SK-N-MC (cell line): ENCODE data around the gene WDR35.

ENCODE experiments used
- EZH2 ChIP-seq: fragments of 200-600 bp; sonication (generic); IDR thresholded peaks from one replicate; pipeline ENCODE4 v1.6.1; 2017; ENCODE audit warnings: antibody characterized with exemption
- FOXP2 ChIP-seq: optimal IDR thresholded peaks from 2 replicates; pipeline ENCODE3; 2011; ENCODE audit warnings: mild to moderate bottlenecking, moderate library complexity; ENCODE audit not compliant: insufficient read depth; ENCODE audit errors: extremely low read length, control extremely low read depth
- POLR2AphosphoS5 ChIP-seq: IDR thresholded peaks from 2 replicates; pipeline ENCODE4 v1.6.1; 2012; ENCODE audit warnings: mild to moderate bottlenecking, low read depth, low read length, borderline replicate concordance

GRCh38 chr2:19929226-19929625 lies 60.7 kb downstream of the WDR35 start:
- no peak for TF ChIP-seq EZH2
- no peak for TF ChIP-seq POLR2AphosphoS5
- no peak for TF ChIP-seq FOXP2
